Transverse colon (tissue), 4 donors: ENCODE results near the gene TBC1D19.

ENCODE experiments used
- CTCF ChIP-seq, 5 experiments: fragments of 200-600 bp in 3 of 5; fragments of 450-650 bp in 2 of 5; sonication (generic) in 3 of 5; IDR thresholded peaks; 1 replicate in 2 of 5; 2 replicates in 3 of 5; pipeline ENCODE4 v1.5.1; 2016 to 2017; ENCODE audit warnings: antibody characterized with exemption in 5 of 5, inconsistent platforms in 3 of 5, mild to moderate bottlenecking in 2 of 5, moderate library complexity in 1 of 5
- EP300 ChIP-seq: sonication (generic); formaldehyde crosslinking; IDR thresholded peaks from one replicate; pipeline ENCODE4 v1.6.1; 2017; ENCODE audit warnings: antibody characterized with exemption, low read depth
- POLR2AphosphoS5 ChIP-seq, 3 donors: sonication (generic); formaldehyde crosslinking; IDR thresholded peaks; one replicate each; pipeline ENCODE4 v1.6.1; 2016; ENCODE audit warnings: antibody characterized with exemption in 3 of 3

GRCh38 chr4:26670903-26671537 is 87.1 kb downstream of the TBC1D19 start:
- TF ChIP-seq EP300 (no peak), CTCF (IDR thresholded peaks at IDR 0.05) (no peak), POLR2AphosphoS5 (IDR thresholded peaks at IDR 0.05) (no peak)
